Measurements from ENCODE around the gene RALGAPA2. TPM values are rescaled to one million over a fixed set of nuclear protein-coding genes. Genes with fewer than 3 reads are reported as not detected.

Gene RALGAPA2
- total RNA-seq, 4 donors from 2014 or later, result 35.1 to 109 (median 59.6) TPM

- TF ChIP-seq CTCF (IDR thresholded peaks at IDR 0.05), result no peak
- DNase-seq (ENCODE audit: low spot score), result no peak
- no peak for ATAC-seq (ENCODE audit: low FRiP score)
Observed at GRCh38 chr20:20525756-20526155, 186.7 kb downstream of the RALGAPA2 start.

- TF ChIP-seq CTCF (IDR thresholded peaks at IDR 0.05), result no peak
- DNase-seq (ENCODE audit: low spot score), result no peak
- ATAC-seq (ENCODE audit: low FRiP score), result no peak
Observed at GRCh38 chr20:20525214-20525613, 187.2 kb downstream of the RALGAPA2 start.

- ATAC-seq (ENCODE audit: low FRiP score), result no peak
- DNase-seq (ENCODE audit: low spot score), result no peak
- no peak for TF ChIP-seq CTCF (IDR thresholded peaks at IDR 0.05)
Observed at GRCh38 chr20:20524756-20525155, 187.7 kb downstream of the RALGAPA2 start.

DNA sequence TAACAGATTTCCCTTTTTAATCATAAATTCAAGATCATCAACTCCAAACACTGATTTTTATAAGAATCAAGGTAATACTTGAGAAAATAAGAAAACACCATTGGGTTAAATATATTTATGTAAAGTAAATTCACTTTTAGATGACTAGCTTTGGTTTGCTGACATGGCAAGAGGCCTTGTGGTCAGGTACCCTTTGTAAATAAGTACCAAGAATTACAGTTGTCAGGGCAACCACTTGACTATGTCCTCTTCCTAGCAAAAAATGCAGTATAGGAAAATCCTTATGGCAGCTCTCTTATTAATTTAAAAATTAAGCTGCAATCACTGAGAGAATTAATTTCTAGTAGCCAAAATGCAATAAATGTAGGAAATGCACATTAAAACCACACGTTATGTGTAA, 190.7 kb downstream of the RALGAPA2 start:
- TF ChIP-seq CTCF (IDR thresholded peaks at IDR 0.05), result no peak
- no peak for DNase-seq (ENCODE audit: low spot score)
- no peak for ATAC-seq (ENCODE audit: low FRiP score)

- no peak for DNase-seq (ENCODE audit: low spot score)
- TF ChIP-seq CTCF (IDR thresholded peaks at IDR 0.05), result no peak
- peak; percentile 48 for ATAC-seq (ENCODE audit: low FRiP score)
Observed at GRCh38 chr20:20520776-20521175, 191.7 kb downstream of the RALGAPA2 start.

GRCh38 chr20:20519269-20519668, 193.2 kb downstream of the RALGAPA2 start:
- no peak for TF ChIP-seq CTCF (IDR thresholded peaks at IDR 0.05)
- DNase-seq (ENCODE audit: low spot score) (no peak), ATAC-seq (ENCODE audit: low FRiP score) (no peak)

DNA sequence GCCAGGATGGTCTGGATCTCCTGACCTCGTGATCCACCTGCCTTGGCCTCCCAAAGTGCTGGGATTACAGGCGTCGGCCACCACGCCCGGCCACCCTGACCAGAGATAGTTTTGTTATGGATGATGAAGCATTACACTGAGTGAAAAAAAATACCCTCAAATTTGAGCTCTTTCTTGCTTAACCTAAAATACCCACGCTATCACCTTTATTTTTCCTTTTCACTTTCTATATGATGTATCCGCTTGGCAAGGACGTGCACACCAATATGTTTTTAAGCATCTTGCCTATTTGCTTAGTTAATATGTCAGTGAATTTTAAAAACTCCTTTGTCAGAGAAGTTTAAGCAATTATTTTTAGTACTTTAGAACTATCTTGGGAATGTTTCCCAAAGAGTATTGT, 194.2 kb downstream of the RALGAPA2 start:
- no peak for TF ChIP-seq CTCF (IDR thresholded peaks at IDR 0.05)
- no peak for ATAC-seq (ENCODE audit: low FRiP score)
- DNase-seq (ENCODE audit: low spot score), result no peak
